Stimulated activated CD8-positive, alpha-beta memory T cell treated with anti-CD3 and anti-CD28 coated beads, Interleukin-4, amount 100 ng/mL, for 1 hour (primary cell): ENCODE results near the gene SMYD4.

Source experiments
- DNase-seq, 2 donors: peaks; one replicate each; pipeline ENCODE4 v3.0.0-alpha.2; 2020; ENCODE audit warnings: low read depth in 2 of 2, low spot score in 1 of 2

SMYD4 gene

GRCh38 chr17:1733759-1734158 lies 95.9 kb downstream of the SMYD4 start:
- DNase-seq: no peak

GRCh38 chr17:1732833-1733321 lies 96.8 kb downstream of the SMYD4 start:
- no peak for DNase-seq

GRCh38 chr17:1732241-1732832 lies 97.4 kb downstream of the SMYD4 start:
- DNase-seq: no peak

GRCh38 chr17:1731194-1731506 lies 98.6 kb downstream of the SMYD4 start:
- DNase-seq: no peak

- DNase-seq: no peak
Measured at GRCh38 chr17:1730326-1731193, 99.1 kb downstream of the SMYD4 start.

GRCh38 chr17:1729966-1730325 lies 99.8 kb downstream of the SMYD4 start:
- DNase-seq: no peak
